ENCODE results near the gene KCNF1.

The KCNF1 gene, protein sequence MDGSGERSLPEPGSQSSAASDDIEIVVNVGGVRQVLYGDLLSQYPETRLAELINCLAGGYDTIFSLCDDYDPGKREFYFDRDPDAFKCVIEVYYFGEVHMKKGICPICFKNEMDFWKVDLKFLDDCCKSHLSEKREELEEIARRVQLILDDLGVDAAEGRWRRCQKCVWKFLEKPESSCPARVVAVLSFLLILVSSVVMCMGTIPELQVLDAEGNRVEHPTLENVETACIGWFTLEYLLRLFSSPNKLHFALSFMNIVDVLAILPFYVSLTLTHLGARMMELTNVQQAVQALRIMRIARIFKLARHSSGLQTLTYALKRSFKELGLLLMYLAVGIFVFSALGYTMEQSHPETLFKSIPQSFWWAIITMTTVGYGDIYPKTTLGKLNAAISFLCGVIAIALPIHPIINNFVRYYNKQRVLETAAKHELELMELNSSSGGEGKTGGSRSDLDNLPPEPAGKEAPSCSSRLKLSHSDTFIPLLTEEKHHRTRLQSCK

GRCh38 chr2:10911291-10912075, at the start of gene KCNF1:
Gene KCNF1, plus strand, starts transcription at chr2:10911934. Its CDS starts 493 bp downstream, at chr2:10912427.
- no peak for TF ChIP-seq POLR2A (IDR thresholded peaks at IDR 0.05; ENCODE audit: low read depth, low read length)
- FAIRE-seq (no peak), DNase-seq (ENCODE audit: insufficient read length, low spot score) (no peak)

- DNase-seq (ENCODE audit: insufficient read length, low spot score): no peak
- no peak for TF ChIP-seq POLR2A (IDR thresholded peaks at IDR 0.05; ENCODE audit: low read depth, low read length)
- no peak for FAIRE-seq
Observed at GRCh38 chr2:10862330-10862729, 49.4 kb upstream of the KCNF1 start.

- DNase-seq (ENCODE audit: insufficient read length, low spot score) (no peak), FAIRE-seq (no peak)
- TF ChIP-seq POLR2A (IDR thresholded peaks at IDR 0.05; ENCODE audit: low read depth, low read length): no peak
Observed at GRCh38 chr2:10863047-10863446, 48.7 kb upstream of the KCNF1 start.

DNA sequence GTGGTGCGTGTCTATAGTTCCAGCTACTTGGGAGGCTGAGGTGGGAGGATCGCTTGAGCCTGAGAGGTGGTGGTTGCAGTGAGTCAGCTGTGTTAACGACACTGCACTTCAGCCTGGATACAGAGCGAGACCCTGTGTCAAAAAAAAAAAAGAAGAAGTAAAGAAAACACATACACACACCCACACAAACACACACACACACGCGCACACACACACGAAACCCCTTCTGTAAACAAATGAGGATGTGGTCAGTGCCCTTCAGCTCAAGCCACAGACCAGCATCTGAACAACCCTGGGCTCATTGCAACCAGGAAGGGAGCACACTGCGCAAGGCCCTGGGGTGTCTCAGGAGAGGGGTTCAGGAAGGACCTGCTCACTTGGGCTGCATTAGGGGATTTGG, 47.9 kb upstream of the KCNF1 start:
- TF ChIP-seq POLR2A (IDR thresholded peaks at IDR 0.05; ENCODE audit: low read depth, low read length): no peak
- FAIRE-seq (no peak), DNase-seq (ENCODE audit: insufficient read length, low spot score) (no peak)

- FAIRE-seq: no peak
- TF ChIP-seq POLR2A (IDR thresholded peaks at IDR 0.05; ENCODE audit: low read depth, low read length): no peak
- DNase-seq (ENCODE audit: insufficient read length, low spot score): no peak
Observed at GRCh38 chr2:10864251-10864650, 47.5 kb upstream of the KCNF1 start.

GRCh38 chr2:10864861-10865636, 46.7 kb upstream of the KCNF1 start:
- TF ChIP-seq POLR2A (IDR thresholded peaks at IDR 0.05; ENCODE audit: low read depth, low read length): no peak
- DNase-seq (ENCODE audit: insufficient read length, low spot score) (no peak), FAIRE-seq (no peak)

DNA sequence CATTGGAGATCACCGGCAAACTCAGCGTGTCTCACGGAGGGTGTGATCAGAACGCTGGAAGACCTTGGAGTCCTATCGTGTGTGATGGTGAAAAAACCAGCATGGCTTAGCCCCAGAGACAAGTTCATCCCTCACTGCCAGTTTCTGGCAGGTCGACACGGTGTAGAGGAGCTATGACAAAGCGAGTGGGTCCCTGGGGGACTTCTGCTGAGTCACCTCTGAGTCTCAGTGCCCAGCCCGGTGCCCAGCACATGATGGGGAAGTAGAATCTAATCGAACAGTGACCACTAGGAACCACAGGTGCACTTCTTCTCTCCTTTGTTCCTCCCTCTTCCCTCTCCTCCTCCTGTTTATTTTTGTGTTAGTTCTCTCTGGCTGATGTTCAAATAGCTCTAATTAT, 45.9 kb upstream of the KCNF1 start:
- no peak for FAIRE-seq
- TF ChIP-seq POLR2A (IDR thresholded peaks at IDR 0.05; ENCODE audit: low read depth, low read length): no peak
- DNase-seq (ENCODE audit: insufficient read length, low spot score): no peak

DNA sequence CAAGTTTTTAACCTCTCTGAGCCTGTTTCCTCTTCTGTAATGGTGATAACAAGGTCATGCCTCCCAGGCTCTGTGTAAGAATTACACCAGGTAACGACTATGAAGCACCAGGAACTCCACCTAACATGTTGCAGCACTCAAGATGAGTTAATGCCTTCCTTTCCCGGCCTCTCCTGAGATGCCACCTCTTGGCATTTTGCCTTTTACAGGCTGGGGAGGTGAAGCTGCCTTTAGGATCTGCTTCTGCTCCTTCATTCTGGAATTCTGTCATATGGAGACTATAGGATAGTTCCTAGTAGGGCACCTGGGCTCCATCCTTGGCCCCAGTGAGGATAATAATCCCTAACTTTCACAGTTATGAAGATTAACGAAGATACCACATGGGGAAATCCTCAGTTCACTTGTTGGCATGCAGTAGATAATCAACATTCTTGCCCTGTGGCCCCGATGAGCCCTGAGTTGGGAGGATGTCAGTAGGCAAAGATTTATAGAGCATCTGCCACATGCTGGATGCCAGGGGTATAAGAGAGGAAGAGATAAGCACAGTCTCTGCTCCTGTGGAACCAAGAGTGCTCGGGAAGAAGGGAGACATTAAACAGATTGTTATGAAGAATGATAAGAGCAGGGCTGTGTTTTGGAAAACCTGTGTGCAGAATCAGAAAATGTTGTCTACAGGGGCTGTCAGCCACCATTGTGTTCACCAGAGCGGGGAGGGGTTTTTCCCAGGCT, 43.9 kb upstream of the KCNF1 start:
- DNase-seq (ENCODE audit: insufficient read length, low spot score): no peak
- no peak for TF ChIP-seq POLR2A (IDR thresholded peaks at IDR 0.05; ENCODE audit: low read depth, low read length)
- no peak for FAIRE-seq

GRCh38 chr2:10868465-10869314, 43.0 kb upstream of the KCNF1 start:
- peak; percentile 69 for FAIRE-seq
- DNase-seq (ENCODE audit: insufficient read length, low spot score): peak; percentile 79
- no peak for TF ChIP-seq POLR2A (IDR thresholded peaks at IDR 0.05; ENCODE audit: low read depth, low read length)

GRCh38 chr2:10871978-10872377, 39.8 kb upstream of the KCNF1 start:
- DNase-seq (ENCODE audit: insufficient read length, low spot score) (no peak), FAIRE-seq (no peak)
- TF ChIP-seq POLR2A (IDR thresholded peaks at IDR 0.05; ENCODE audit: low read depth, low read length): no peak

DNA sequence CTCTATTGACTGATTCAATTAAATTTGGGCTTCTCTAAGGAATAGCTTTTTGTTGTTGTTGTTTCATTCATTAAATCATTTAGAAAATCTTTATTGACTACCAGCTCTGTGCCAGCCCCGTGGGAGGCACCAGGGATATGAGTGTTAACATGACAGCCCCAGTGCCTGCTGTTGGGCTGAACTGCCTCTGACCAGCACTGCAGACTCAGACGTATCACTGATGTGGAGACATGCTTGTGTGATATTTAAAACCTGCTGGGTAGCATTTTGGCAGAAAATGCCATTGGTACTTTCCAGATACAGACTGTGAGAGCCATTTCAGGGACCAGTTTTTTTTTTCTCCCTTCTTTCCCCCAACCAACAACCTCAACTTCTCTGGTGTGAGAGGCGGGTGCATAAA, 38.6 kb upstream of the KCNF1 start:
- no peak for FAIRE-seq
- TF ChIP-seq POLR2A (IDR thresholded peaks at IDR 0.05; ENCODE audit: low read depth, low read length): no peak
- no peak for DNase-seq (ENCODE audit: insufficient read length, low spot score)

- no peak for TF ChIP-seq POLR2A (IDR thresholded peaks at IDR 0.05; ENCODE audit: low read depth, low read length)
- DNase-seq (ENCODE audit: insufficient read length, low spot score): no peak
- FAIRE-seq: no peak
Observed at GRCh38 chr2:10873790-10874437, 37.8 kb upstream of the KCNF1 start.
